HG03432 (cell line): Measurements from ENCODE around the gene SMIM33.
"Not testable (repeated sequence)": the region's sequence is repeated elsewhere in the genome, so short reads cannot be mapped to it uniquely, and the experiment has no call there.

Experiments used
- ATAC-seq: cut with Tn5 transposase; IDR thresholded peaks from one replicate; pipeline ENCODE4 v1.9.1; 2021; ENCODE audit warnings: mild to moderate bottlenecking, moderate library complexity; ENCODE audit not compliant: unreplicated experiment

Gene SMIM33

GRCh38 chr5:139456776-139457175 lies 14.0 kb upstream of the SMIM33 start:
- ATAC-seq, result no peak

DNA sequence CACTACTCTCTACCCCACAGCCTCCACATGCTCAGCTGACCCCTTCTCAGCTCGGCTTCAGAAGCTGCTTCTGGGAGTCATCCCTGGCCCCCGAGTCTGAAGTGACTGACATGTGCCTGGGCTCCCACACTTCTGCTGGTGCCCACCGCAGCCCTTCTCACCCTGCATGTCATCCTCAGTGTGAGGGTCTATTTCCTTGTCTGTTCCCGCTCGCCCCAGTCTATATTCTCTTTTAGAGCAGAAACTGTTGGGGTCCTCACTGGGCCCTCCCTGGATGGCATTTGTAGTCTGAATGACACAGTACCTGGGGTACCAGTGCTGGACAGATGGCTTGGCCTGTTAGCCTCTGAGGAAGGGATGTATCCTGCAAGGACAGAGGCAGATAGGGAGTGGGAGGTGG lies 13.6 kb upstream of the SMIM33 start:
- ATAC-seq, result no peak

DNA sequence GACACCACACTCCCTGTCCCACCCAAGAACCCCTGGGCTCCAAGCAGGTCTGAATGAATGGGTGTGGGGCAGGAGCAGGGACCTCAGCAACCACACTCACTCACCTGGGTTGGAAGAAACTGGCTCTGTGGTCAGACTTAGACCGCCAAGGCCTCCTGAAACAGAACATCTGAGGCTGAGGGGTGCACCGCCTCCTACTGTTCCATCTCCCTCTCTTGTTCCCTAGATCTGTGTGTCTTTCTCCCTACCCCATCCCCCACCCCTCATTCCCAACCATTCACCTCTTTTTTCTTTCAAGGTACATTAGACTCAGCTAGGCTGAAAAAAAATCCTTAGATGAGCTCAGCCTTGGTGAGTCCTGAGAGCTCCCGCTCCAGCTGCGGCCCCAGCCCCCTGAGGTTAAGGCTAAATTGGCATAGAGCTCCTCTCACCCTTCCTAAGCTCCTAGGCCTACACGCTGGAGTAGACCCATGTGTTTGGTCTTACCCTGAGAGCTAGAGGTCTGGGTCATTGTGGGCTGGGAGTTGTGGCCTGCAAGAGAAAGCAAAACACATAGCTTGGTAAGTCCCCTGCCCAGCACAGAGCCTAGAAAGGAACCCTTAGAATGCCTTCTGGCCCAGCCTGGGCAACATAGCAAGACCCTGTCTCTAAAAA lies 13.0 kb upstream of the SMIM33 start:
- no peak for ATAC-seq

DNA sequence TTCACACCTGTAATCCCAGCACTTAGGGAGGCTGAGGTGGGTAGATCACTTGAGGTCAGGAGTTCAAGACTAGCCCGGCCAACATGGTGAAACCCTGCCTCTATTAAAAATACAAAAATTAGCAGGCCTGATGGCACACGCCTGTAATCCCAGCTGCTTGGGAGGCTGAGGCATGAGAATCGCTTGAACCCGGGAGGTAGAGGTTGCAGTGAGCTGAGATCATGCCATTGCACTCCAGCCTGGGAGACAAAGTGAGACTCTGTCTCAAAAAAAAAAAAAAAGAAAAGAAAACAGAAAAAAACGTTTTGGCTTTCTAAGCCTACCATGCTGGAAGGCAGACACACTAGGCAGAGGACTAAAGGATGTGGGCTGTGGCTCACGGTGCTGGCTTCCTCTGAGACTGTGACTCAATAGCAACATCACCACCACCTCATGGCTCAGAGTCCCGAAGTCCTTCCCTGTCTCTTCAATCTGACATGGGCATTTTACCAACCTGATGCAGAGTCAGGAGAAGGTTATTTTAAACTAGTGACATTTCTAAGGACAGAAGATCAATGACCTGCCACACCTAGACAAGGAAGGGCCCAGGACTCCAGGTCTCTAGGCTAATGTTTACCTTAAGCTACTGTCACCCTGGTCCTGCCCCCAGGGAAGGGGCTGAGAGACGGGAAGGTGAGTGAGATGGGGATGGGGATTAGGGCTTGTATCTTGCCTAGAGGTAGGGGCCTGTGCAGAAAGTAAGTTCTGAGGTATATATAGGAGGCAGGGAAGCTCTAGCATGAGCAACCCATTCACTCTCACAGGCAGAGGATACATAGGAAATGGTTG lies 12.0 kb upstream of the SMIM33 start:
- ATAC-seq, result peak; percentile 75

- no peak for ATAC-seq
Measured at GRCh38 chr5:139459451-139459934, 11.3 kb upstream of the SMIM33 start.

GRCh38 chr5:139460455-139460854 lies 10.3 kb upstream of the SMIM33 start:
- ATAC-seq, result no peak

DNA sequence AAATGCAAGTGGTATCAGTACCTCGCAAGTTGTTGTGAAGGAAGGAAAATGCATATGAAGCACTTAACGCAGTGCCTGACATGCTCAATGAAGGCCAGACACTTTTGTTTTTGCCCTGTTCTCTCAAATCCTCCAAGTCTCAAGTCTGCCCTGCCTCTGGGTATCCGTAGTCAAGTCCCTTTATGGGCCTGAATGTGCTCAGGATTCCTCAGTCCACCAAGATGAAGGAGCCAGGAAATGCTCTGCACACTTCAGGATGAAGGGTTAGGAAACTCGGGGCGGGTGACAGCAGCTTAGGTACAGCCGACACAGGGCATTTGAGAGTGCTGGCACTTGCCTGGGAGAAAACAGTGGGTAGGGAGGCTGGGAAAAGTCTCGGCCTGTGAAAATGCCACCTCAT lies 9.6 kb upstream of the SMIM33 start:
- ATAC-seq, result no peak

GRCh38 chr5:139461698-139462097 lies 9.1 kb upstream of the SMIM33 start:
- no peak for ATAC-seq

GRCh38 chr5:139462586-139463276 lies 8.1 kb upstream of the SMIM33 start, which contains the start of gene ECSCR:
Gene ECSCR (minus strand): TSS chr5:139462743. CDS start chr5:139462670, 73 bp downstream.
- no peak for ATAC-seq

DNA sequence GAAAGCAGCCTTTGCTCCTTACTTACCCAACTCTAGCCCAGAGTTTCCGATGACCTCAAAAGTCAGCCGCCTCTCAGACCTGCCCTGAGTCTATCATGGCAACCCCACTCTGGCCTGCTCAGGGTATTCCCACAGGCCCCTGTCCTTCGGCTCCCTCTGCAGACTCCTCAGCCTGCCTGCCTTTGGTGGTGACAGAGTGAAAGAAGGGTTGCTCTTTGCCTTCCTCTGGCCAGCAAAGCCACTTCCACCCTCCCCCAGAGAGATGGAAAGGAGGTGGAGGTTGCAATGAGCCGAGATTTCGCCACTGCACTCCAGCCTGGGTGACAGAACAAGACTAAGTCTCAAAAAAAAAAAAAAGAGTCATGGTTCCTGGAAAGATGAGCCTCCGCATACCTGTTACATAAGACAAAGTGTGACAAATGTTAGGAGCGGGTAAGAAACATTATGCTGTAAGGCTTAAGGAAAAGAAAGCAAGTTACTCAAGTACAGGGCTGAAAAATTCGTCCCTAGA lies 2.3 kb upstream of the SMIM33 start:
- no peak for ATAC-seq

DNA sequence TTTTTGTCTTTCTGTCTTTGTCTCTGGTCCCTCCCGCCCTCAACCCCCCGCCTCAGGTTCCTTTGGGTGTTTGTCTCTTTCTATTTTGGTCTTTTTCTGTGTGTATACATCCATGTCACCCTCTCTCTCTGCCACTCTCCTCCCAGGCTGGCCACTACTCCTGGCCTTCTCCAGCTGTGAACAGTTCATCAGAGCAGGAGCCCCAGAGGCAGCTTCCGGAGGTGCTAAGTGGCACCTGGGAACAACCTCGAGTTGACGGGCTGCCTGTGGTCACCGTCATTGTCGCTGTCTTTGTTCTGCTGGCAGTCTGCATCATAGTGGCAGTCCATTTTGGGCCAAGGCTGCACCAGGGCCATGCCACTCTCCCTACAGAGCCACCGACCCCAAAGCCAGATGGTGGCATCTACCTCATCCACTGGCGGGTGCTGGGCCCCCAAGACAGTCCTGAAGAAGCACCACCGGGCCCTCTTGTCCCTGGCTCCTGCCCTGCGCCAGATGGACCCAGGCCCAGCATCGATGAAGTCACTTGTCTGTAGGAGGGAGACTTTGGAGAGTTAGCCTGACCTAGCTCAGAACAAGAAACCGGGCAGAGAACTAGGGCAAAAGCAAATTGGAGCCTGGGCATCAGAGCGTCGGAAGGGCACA lies 1.7 kb downstream of the SMIM33 start:
- ATAC-seq, result no peak

- ATAC-seq, result no peak
Measured at GRCh38 chr5:139473105-139473504, 2.3 kb downstream of the SMIM33 start.

GRCh38 chr5:139473565-139473964 lies 2.8 kb downstream of the SMIM33 start:
- ATAC-seq, result no peak

GRCh38 chr5:139474890-139475791 lies 4.3 kb downstream of the SMIM33 start:
- ATAC-seq, result no peak

GRCh38 chr5:139475865-139476617 lies 5.2 kb downstream of the SMIM33 start:
- ATAC-seq, result no peak

- ATAC-seq, result not testable (repeated sequence)
Measured at GRCh38 chr5:139478657-139479423, 8.0 kb downstream of the SMIM33 start.

GRCh38 chr5:139479729-139480128 lies 8.9 kb downstream of the SMIM33 start:
- not testable (repeated sequence) for ATAC-seq

DNA sequence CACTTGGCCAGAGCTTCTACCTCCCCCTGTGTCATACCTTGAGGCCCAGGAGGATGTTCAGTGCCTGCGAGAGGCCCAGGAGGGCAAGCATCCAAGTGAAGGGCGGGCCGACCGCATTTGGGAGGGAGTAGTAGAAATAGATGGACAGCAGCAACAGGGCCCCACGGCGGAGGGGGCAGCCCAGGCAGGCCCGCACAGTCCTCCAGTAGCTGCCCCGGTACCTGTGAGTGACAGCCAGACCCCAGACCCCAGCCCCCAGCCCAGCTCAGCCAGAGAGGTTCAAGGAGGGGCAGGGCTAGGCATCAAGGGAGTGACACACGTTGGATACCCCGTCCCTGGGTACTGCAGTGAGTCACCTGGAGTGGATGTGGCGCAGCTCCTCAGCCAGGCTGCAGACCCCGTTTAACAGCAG lies 10.3 kb downstream of the SMIM33 start:
- ATAC-seq, result no peak
